Sigmoid colon (tissue), 7 donors: ENCODE results near the gene PDIA6. TPM values are rescaled to one million over a fixed set of nuclear protein-coding genes. Genes with fewer than 3 reads are reported as not detected.

Experiments
- DNase-seq: peaks from one replicate; pipeline ENCODE4 v3.0.0-alpha.2; 2019
- H3K27ac ChIP-seq, 4 donors: fragments of 200-600 bp; sonication (generic); one replicate each; pipeline ENCODE4 v1.5.1; 2016 to 2019; ENCODE audit warnings: mild to moderate bottlenecking in 1 of 4
- H3K27me3 ChIP-seq, 3 donors: fragments of 200-600 bp; sonication (generic); one replicate each; pipeline ENCODE4 v1.5.1; 2019; ENCODE audit warnings: mild to moderate bottlenecking in 1 of 3
- H3K36me3 ChIP-seq, 4 donors: fragments of 200-600 bp; sonication (generic); one replicate each; pipeline ENCODE4 v1.5.1; 2016 to 2019
- H3K4me1 ChIP-seq, 4 donors: fragments of 200-600 bp; sonication (generic); one replicate each; pipeline ENCODE4 v1.5.1; 2017 to 2019
- H3K4me3 ChIP-seq, 4 donors: fragments of 200-600 bp; sonication (generic); one replicate each; pipeline ENCODE4 v1.5.1; 2017 to 2019; ENCODE audit warnings: mild to moderate bottlenecking in 2 of 4, moderate library complexity in 1 of 4
- H3K9me3 ChIP-seq, 4 donors: fragments of 200-600 bp in 3 of 4; sonication (generic) in 3 of 4; one replicate each; pipeline versions ENCODE4 v1.5.1 to v1.6.1; 2013 to 2019
- EP300 ChIP-seq, 4 donors: sonication (generic); formaldehyde crosslinking; IDR thresholded peaks; one replicate each; pipeline ENCODE4 v1.6.1; 2017; ENCODE audit warnings: antibody characterized with exemption in 4 of 4
- POLR2A ChIP-seq, 2 donors: fragments of 450-650 bp; IDR thresholded peaks; one replicate each; pipeline ENCODE4 v1.6.1; 2016; ENCODE audit warnings: antibody characterized with exemption in 2 of 2, mild to moderate bottlenecking in 2 of 2, moderate library complexity in 2 of 2
- POLR2AphosphoS5 ChIP-seq, 4 donors: sonication (generic); formaldehyde crosslinking; IDR thresholded peaks; one replicate each; pipeline ENCODE4 v1.6.1; 2017; ENCODE audit warnings: antibody characterized with exemption in 4 of 4
- WGBS, 2 donors: extraction: QIAGEN DNeasy Blood & Tissue Kit; methylation state at CpG; one replicate each; pipeline ENCODE4 v1.1.7; 2013; 5-methylcytosine and 5-hydroxymethylcytosine counted together
- intact Hi-C: fragments of 100-400 bp; cut with DNase I; formaldehyde crosslinking; loops from one replicate; pipeline ENCODE4 v1.15.1; 2023
- polyA plus RNA-seq, 3 donors: library from polyadenylated mRNA; stranded (reverse); fragments of 200-250 nt; gene quantifications; one replicate each; pipeline ENCODE4 v1.2.3, GENCODE V29; 2013
- total RNA-seq, 4 donors: library from RNA; depleted of rRNA; stranded (reverse); fragments of >200 nt; gene quantifications; one replicate each; pipeline ENCODE4 v1.1.0, GENCODE V29; 2016
- TF ChIP-seq, protein P1 (sequence below), 4 experiments: fragments of 450-650 bp in 3 of 4; fragments of 200-600 bp in 1 of 4; IDR thresholded peaks; one replicate each; pipeline ENCODE4 v1.5.1; 2016 to 2019; ENCODE audit warnings: antibody characterized with exemption in 4 of 4, mild to moderate bottlenecking in 3 of 4, moderate library complexity in 2 of 4
- donor health status: healthy with polysubstance abuse.
- donor health status: Bipolar disorder and iron deficiency.
- donor health status: healthy.

Gene PDIA6
- total and polyA plus RNA-seq, 7 donors = 31.8 to 211 (median 80.6) TPM

DNA sequence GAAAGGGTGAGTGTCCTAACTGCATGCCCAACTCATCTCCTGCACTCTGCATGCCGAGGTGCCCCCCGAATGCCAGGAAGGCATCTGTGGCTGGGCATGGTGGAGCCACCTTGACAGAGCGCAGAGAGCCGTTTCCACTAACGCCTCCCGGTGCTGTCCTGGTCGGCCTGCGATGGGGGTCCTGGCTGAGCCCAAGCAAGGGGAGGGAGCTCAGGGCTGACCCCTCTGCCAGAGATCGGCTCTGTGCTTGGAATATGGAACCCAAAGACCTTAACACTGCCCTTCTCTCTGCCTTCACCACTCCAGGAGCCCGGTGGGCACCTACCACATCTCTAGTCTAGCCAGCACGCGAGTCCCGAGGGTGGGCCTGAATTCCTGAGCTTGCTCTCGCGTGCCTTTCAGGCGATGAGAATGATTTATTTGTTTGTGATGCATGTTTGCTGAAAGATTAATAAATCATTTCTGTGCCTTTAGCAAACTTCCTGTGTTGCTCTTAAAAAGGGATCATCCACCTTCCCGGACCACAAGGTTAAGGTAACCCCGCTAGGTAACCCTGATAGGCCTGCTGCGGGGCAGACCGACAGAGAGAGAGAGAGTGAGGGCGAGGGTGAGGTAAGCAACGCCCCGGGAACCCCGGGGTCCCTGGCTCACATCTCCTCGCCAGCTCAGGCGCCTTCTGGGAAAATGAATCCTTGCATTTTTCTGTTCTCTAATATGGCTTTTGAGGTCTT is 35.3 kb downstream of the PDIA6 start:
- no peak overlapping the region for H3K27ac ChIP-seq
- no peaks in the 10 kb centered on the region for H3K27me3 ChIP-seq
- H3K9me3 ChIP-seq = no peaks in the 10 kb centered on the region
- H3K4me3 ChIP-seq = no peak overlapping the region
- H3K4me1 ChIP-seq = no peaks in the 10 kb centered on the region
- H3K36me3 ChIP-seq = peaks cover 0 to 44% (median 21%) of the 10 kb centered on the region in 4 donors
- 85 to 91% methylated on average over 26 of the region's 26 CpGs for WGBS, 2 donors
- DNase-seq = peak; percentile 41
- intact Hi-C loops = no loop called here
- no peak for TF ChIP-seq EP300 (IDR thresholded peaks at IDR 0.05)
- TF ChIP-seq, protein P1, sequence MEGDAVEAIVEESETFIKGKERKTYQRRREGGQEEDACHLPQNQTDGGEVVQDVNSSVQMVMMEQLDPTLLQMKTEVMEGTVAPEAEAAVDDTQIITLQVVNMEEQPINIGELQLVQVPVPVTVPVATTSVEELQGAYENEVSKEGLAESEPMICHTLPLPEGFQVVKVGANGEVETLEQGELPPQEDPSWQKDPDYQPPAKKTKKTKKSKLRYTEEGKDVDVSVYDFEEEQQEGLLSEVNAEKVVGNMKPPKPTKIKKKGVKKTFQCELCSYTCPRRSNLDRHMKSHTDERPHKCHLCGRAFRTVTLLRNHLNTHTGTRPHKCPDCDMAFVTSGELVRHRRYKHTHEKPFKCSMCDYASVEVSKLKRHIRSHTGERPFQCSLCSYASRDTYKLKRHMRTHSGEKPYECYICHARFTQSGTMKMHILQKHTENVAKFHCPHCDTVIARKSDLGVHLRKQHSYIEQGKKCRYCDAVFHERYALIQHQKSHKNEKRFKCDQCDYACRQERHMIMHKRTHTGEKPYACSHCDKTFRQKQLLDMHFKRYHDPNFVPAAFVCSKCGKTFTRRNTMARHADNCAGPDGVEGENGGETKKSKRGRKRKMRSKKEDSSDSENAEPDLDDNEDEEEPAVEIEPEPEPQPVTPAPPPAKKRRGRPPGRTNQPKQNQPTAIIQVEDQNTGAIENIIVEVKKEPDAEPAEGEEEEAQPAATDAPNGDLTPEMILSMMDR (IDR thresholded peaks at IDR 0.05) = no peak
- TF ChIP-seq POLR2AphosphoS5 (IDR thresholded peaks at IDR 0.05) = no peak
- TF ChIP-seq POLR2A (IDR thresholded peaks at IDR 0.05) = no peak

DNA sequence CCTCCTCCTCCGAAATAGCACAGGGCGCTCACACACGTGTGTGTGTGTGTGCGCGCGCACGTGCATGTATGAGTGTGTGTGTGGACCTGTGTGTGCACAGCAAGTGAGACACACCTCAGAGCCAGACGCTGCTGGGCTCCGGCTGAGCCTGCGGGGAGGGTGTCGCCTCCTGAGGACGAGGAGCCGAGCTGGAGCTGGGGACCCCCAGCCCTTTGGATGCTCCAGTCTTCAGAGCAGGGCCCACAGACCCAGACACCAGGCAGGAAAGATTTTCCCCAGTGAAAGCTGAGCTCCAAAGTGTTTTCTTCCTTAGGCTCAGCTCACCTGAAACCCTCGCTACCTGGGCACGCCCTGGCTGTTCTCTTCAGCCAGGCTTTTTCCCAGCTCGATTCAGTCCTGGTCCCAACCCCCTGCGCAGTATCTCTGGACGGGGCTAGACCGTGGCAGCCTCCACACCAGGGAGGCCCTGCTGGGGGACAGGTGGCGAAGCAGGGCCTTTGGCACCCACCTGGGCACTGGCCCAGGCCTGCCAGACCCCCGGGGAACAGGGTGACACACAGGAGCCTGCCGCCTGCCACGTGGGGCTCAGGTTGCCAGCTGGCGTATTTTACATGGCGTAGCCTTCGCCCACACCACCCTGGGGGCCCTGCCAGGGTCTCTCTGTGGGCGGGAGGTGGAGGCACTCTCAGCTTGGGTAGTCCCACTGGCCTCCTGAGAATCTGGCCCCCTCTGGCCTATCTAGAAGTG is 36.2 kb downstream of the PDIA6 start:
- DNase-seq = peak; percentile 48

DNA sequence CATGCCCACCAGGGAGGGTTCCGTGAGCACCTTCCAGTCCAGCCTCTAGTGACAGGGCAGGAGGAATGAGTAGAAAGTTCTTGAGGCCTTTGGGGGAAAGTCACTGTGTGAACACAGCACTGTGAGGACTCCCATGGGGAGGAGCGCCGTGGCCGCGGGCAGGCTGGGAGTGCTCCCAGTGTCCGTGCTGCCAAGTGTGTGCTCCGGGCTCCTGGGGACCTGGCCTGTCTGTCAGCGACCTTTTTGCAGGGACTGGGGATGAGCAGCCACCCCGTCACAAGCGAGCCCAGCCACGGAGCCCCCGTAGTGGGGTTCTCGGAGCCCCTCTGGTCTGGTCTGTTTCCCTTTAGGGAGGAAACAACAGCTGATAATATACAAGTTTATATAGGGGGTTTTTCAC is 36.8 kb downstream of the PDIA6 start:
- Histone ChIP-seq H3K9me3 (no peaks in the 10 kb centered on the region), H3K36me3 (peaks cover 0 to 30% (median 13%) of the 10 kb centered on the region in 4 donors), H3K4me1 (no peaks in the 10 kb centered on the region), H3K27me3 (no peaks in the 10 kb centered on the region), H3K27ac (no peak overlapping the region), H3K4me3 (no peak overlapping the region)
- no peak for TF ChIP-seq EP300 (IDR thresholded peaks at IDR 0.05)
- TF ChIP-seq POLR2A (IDR thresholded peaks at IDR 0.05) = no peak
- no peak for TF ChIP-seq POLR2AphosphoS5 (IDR thresholded peaks at IDR 0.05)
- TF ChIP-seq, protein P1 (IDR thresholded peaks at IDR 0.05) = no peak
- WGBS, 2 donors = 92 to 95% methylated on average over 13 of the region's 13 CpGs
- peak; percentile 54 for DNase-seq
- intact Hi-C loops = no loop called here

More for the DNA sequence above, 36.2 kb downstream of the PDIA6 start:
- TF ChIP-seq POLR2A (IDR thresholded peaks at IDR 0.05) (no peak), EP300 (IDR thresholded peaks at IDR 0.05) (no peak), POLR2AphosphoS5 (IDR thresholded peaks at IDR 0.05) (no peak)
- TF ChIP-seq, protein P1 (IDR thresholded peaks at IDR 0.05) = no peak
- Histone ChIP-seq H3K27ac (no peak overlapping the region), H3K36me3 (peaks cover 0 to 35% (median 16%) of the 10 kb centered on the region in 4 donors), H3K9me3 (no peaks in the 10 kb centered on the region), H3K4me1 (no peaks in the 10 kb centered on the region), H3K4me3 (no peak overlapping the region), H3K27me3 (no peaks in the 10 kb centered on the region)
- 85 to 91% methylated on average over 27 of the region's 27 CpGs for WGBS, 2 donors
- intact Hi-C loops = no loop called here

DNA sequence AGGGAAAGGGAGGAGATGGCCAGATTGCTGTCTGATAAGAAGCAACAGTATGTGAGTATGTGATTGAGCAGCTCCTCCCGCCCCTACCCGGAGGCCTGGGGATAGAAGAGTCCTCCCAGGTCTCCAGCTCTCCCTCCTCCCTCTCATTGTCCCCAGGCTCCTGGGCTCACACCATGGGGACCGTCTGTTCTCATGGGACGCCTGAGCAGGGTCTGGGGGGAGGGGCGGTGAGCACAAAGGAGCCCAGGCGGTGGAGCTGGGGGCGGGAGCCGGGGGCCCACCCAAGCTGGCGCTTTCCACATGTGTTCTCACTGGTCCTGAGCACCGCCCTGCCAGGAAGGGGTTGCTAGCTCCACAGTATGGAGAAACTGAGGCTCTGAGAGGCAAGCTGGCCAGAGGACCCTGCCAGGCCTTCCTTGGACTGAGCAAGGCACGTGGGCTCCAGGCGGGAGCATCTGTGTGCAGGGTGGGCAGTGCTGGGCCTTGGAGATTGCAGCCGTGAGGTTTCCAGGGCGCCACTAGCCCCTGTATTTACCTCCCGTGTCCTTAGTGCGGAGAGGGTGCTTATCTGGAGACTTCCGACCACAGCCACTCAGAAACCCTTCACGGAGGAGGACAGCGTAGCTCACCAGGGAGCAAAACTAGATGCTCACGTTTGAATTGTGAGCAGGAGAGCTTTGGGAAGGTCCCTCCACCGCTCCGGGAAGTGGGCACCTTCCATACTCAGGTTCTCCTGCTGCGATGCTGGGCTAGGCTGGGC is 37.4 kb downstream of the PDIA6 start:
- H3K27ac ChIP-seq = no peak overlapping the region
- TF ChIP-seq, protein P1 (IDR thresholded peaks at IDR 0.05) = no peak
- no peak for TF ChIP-seq POLR2A (IDR thresholded peaks at IDR 0.05)
- TF ChIP-seq POLR2AphosphoS5 (IDR thresholded peaks at IDR 0.05) = no peak
- no peak for TF ChIP-seq EP300 (IDR thresholded peaks at IDR 0.05)
- WGBS, 2 donors = 81 to 82% methylated on average over 23 of the region's 23 CpGs

More for the DNA sequence above, 37.4 kb downstream of the PDIA6 start:
- Histone ChIP-seq H3K36me3 (peaks cover 0 to 23% (median 12%) of the 10 kb centered on the region in 4 donors), H3K9me3 (no peaks in the 10 kb centered on the region), H3K4me3 (no peak overlapping the region), H3K4me1 (no peaks in the 10 kb centered on the region), H3K27me3 (no peaks in the 10 kb centered on the region)
- DNase-seq = peak; percentile 44
- intact Hi-C loops = no loop called here
